Trophoblast cell (in vitro differentiated cells and primary cell): ENCODE results near the gene LHX5.

Experiments
- DNase-seq, 2 donors: peaks; one replicate each; pipeline ENCODE4 v3.0.0-alpha.2; 2016
- H2AFZ ChIP-seq: 2 replicates; pipeline ENCODE4 v1.6.1; 2013; ENCODE audit warnings: low read length, moderate library complexity, mild to moderate bottlenecking; ENCODE audit not compliant: insufficient read depth, poor library complexity
- H2AK5ac ChIP-seq: 2 replicates; pipeline ENCODE4 v1.6.1; 2013; ENCODE audit warnings: mild to moderate bottlenecking, low read length
- H2BK120ac ChIP-seq: 2 replicates; pipeline ENCODE4 v1.6.1; 2013; ENCODE audit warnings: low read length, mild to moderate bottlenecking, moderate library complexity; ENCODE audit not compliant: insufficient read depth, poor library complexity
- H2BK12ac ChIP-seq: 2 replicates; pipeline ENCODE4 v1.6.1; 2013; ENCODE audit warnings: mild to moderate bottlenecking, low read length, moderate library complexity
- H2BK5ac ChIP-seq: 2 replicates; pipeline ENCODE4 v1.6.1; 2013; ENCODE audit warnings: low read length, low read depth, moderate library complexity, mild to moderate bottlenecking; ENCODE audit not compliant: poor library complexity
- H3K14ac ChIP-seq: 2 replicates; pipeline ENCODE4 v1.6.1; 2013; ENCODE audit warnings: mild to moderate bottlenecking, low read length
- H3K18ac ChIP-seq: 2 replicates; pipeline ENCODE4 v1.6.1; 2013; ENCODE audit warnings: mild to moderate bottlenecking, low read length
- H3K23ac ChIP-seq: 2 replicates; pipeline ENCODE4 v1.6.1; 2013; ENCODE audit warnings: low read length
- H3K27ac ChIP-seq: 2 replicates; pipeline ENCODE4 v1.5.1; 2013; ENCODE audit warnings: low read depth, mild to moderate bottlenecking, inconsistent platforms, low read length, moderate library complexity
- H3K27me3 ChIP-seq: 2 replicates; pipeline ENCODE4 v1.6.1; 2013; ENCODE audit warnings: inconsistent platforms, mild to moderate bottlenecking, low read length, moderate library complexity; ENCODE audit not compliant: insufficient read depth
- H3K36me3 ChIP-seq, 2 experiments: 1 replicate in 1 of 2; 2 replicates in 1 of 2; pipeline ENCODE4 v1.6.1; 2013; ENCODE audit warnings: low read length in 2 of 2, mild to moderate bottlenecking in 2 of 2, moderate library complexity in 1 of 2; ENCODE audit not compliant: insufficient read depth in 2 of 2, control insufficient read depth in 1 of 2
- H3K4ac ChIP-seq: 2 replicates; pipeline ENCODE4 v1.6.1; 2013; ENCODE audit warnings: low read depth, mild to moderate bottlenecking, low read length, moderate library complexity
- H3K4me1 ChIP-seq, 2 experiments: 1 replicate in 1 of 2; 2 replicates in 1 of 2; pipeline ENCODE4 v1.6.1; 2013; ENCODE audit warnings: low read length in 2 of 2, mild to moderate bottlenecking in 2 of 2, moderate library complexity in 1 of 2; ENCODE audit not compliant: insufficient read depth in 2 of 2, control insufficient read depth in 1 of 2
- H3K4me2 ChIP-seq: 2 replicates; pipeline ENCODE4 v1.6.1; 2013; ENCODE audit warnings: inconsistent platforms, mild to moderate bottlenecking, low read length, moderate library complexity
- H3K4me3 ChIP-seq: 2 replicates; pipeline ENCODE4 v1.5.1; 2013; ENCODE audit warnings: mild to moderate bottlenecking, low read depth, low read length, inconsistent platforms
- H3K79me1 ChIP-seq: one replicate; pipeline ENCODE4 v1.6.1; 2013; ENCODE audit warnings: low read length
- H3K79me2 ChIP-seq: 2 replicates; pipeline ENCODE4 v1.6.1; 2013; ENCODE audit warnings: low read length, mild to moderate bottlenecking; ENCODE audit not compliant: control insufficient read depth, insufficient read depth, poor library complexity
- H3K9ac ChIP-seq: 2 replicates; pipeline ENCODE4 v1.6.1; 2013; ENCODE audit warnings: mild to moderate bottlenecking, low read length
- H3K9me3 ChIP-seq: 2 replicates; pipeline ENCODE4 v1.6.1; 2013; ENCODE audit warnings: low read depth, mild to moderate bottlenecking, control low read depth, inconsistent platforms, low read length; ENCODE audit not compliant: insufficient read depth
- H4K12ac ChIP-seq: 2 replicates; pipeline ENCODE4 v1.6.1; 2013; ENCODE audit warnings: low read depth, mild to moderate bottlenecking, low read length, moderate library complexity
- H4K8ac ChIP-seq: 2 replicates; pipeline ENCODE4 v1.6.1; 2013; ENCODE audit warnings: low read depth, mild to moderate bottlenecking, low read length, moderate library complexity
- H4K91ac ChIP-seq: one replicate; pipeline ENCODE4 v1.6.1; 2013; ENCODE audit warnings: low read depth, mild to moderate bottlenecking, low read length, moderate library complexity
- WGBS: extraction: QIAGEN DNeasy Blood & Tissue Kit; methylation state at CpG from one replicate; pipeline ENCODE4 v1.1.7; 2013; ENCODE audit warnings: missing lambda C conversion rate; ENCODE audit not compliant: insufficient read length, insufficient coverage; ENCODE audit errors: extremely low coverage; 5-methylcytosine and 5-hydroxymethylcytosine counted together

LHX5 gene

GRCh38 chr12:113478351-113479011 lies 6.8 kb upstream of the LHX5 start:
- Histone ChIP-seq H3K4me3 (no peak overlapping the region), H3K9ac (no peak overlapping the region), H2BK5ac (no peak overlapping the region), H4K12ac (no peak overlapping the region), H3K4me2 (no peak overlapping the region), H3K23ac (no peak overlapping the region), H3K27me3 (peaks cover 67% of the 10 kb centered on the region), H2BK120ac (no peak overlapping the region), H3K36me3 (no peaks in the 10 kb centered on the region), H3K4ac (no peak overlapping the region), H4K91ac (no peak overlapping the region), H3K9me3 (peaks cover 13% of the 10 kb centered on the region), H3K4me1 (no peaks in the 10 kb centered on the region), H2BK12ac (no peak overlapping the region), H3K79me1 (no peaks in the 10 kb centered on the region), H2AFZ (no peak overlapping the region), H3K79me2 (no peaks in the 10 kb centered on the region), H3K18ac (no peak overlapping the region), H3K14ac (no peak overlapping the region), H2AK5ac (no peak overlapping the region), H4K8ac (no peak overlapping the region), H3K27ac (no peak overlapping the region)
- no peak for DNase-seq
- WGBS, result no CpG with 5 or more reads among the region's 41 CpGs

DNA sequence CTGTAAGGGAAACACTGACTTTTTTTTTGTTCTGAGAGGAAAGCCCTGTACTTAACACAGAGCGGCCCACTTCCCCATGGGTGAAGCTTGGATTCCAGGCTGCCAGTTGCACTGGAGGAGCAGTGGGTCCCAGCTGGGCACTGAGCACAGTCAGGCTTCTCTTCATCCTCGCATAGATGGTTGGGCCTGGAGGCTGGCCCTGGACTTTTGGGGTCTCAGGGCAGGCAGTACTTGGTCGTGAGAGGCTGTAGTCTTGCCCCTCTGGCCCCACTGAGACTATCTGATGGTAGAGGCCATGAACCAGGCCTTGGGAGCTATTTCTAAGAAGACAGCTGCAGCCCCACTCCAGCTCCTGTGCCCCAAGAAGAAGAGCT lies 6.2 kb upstream of the LHX5 start:
- no peaks in the 10 kb centered on the region for H3K36me3 ChIP-seq

GRCh38 chr12:113477171-113477841 lies 5.6 kb upstream of the LHX5 start:
- no peak overlapping the region for H2AK5ac ChIP-seq
- H3K9me3 ChIP-seq, result peaks cover 16% of the 10 kb centered on the region
- H3K4ac ChIP-seq, result no peak overlapping the region
- no CpG with 5 or more reads among the region's 7 CpGs for WGBS
- H3K4me3 ChIP-seq, result no peak overlapping the region
- no peak overlapping the region for H2BK12ac ChIP-seq
- H3K36me3 ChIP-seq, result no peaks in the 10 kb centered on the region
- H3K18ac ChIP-seq, result no peak overlapping the region
- H3K27me3 ChIP-seq, result peaks cover 76% of the 10 kb centered on the region
- H3K4me2 ChIP-seq, result no peak overlapping the region
- no peak overlapping the region for H3K27ac ChIP-seq
- no peaks in the 10 kb centered on the region for H3K4me1 ChIP-seq
- no peak overlapping the region for H4K8ac ChIP-seq
- H3K14ac ChIP-seq, result no peak overlapping the region
- no peaks in the 10 kb centered on the region for H3K79me2 ChIP-seq
- H2AFZ ChIP-seq, result no peak overlapping the region
- H3K79me1 ChIP-seq, result no peaks in the 10 kb centered on the region
- H4K91ac ChIP-seq, result no peak overlapping the region
- H3K23ac ChIP-seq, result no peak overlapping the region
- no peak overlapping the region for H4K12ac ChIP-seq
- DNase-seq, result no peak
- H2BK120ac ChIP-seq, result no peak overlapping the region
- no peak overlapping the region for H2BK5ac ChIP-seq
- no peak overlapping the region for H3K9ac ChIP-seq

More for the DNA sequence above, 6.2 kb upstream of the LHX5 start:
- Histone ChIP-seq H3K23ac (no peak overlapping the region), H2BK120ac (no peak overlapping the region), H4K8ac (no peak overlapping the region), H4K12ac (no peak overlapping the region), H3K9ac (no peak overlapping the region), H2BK5ac (no peak overlapping the region), H3K79me2 (no peaks in the 10 kb centered on the region), H3K4me3 (no peak overlapping the region), H3K9me3 (peaks cover 13% of the 10 kb centered on the region), H3K14ac (no peak overlapping the region), H2BK12ac (no peak overlapping the region), H3K18ac (no peak overlapping the region), H3K27me3 (peaks cover 72% of the 10 kb centered on the region), H3K27ac (no peak overlapping the region), H2AK5ac (no peak overlapping the region), H4K91ac (no peak overlapping the region), H3K4me2 (no peak overlapping the region), H3K79me1 (no peaks in the 10 kb centered on the region), H3K4me1 (no peaks in the 10 kb centered on the region), H2AFZ (no peak overlapping the region), H3K4ac (no peak overlapping the region)
- no peak for DNase-seq
- no CpG with 5 or more reads among the region's 3 CpGs for WGBS

GRCh38 chr12:113476176-113476986 lies 4.7 kb upstream of the LHX5 start:
- Histone ChIP-seq H3K9ac (no peak overlapping the region), H3K9me3 (peaks cover 16% of the 10 kb centered on the region), H2BK12ac (no peak overlapping the region), H3K27ac (no peak overlapping the region), H3K79me1 (no peaks in the 10 kb centered on the region), H3K18ac (no peak overlapping the region), H3K27me3 (peaks cover 86% of the 10 kb centered on the region), H3K4me3 (no peak overlapping the region), H3K36me3 (no peaks in the 10 kb centered on the region), H4K8ac (no peak overlapping the region), H4K12ac (no peak overlapping the region), H3K4me1 (no peaks in the 10 kb centered on the region), H2AK5ac (no peak overlapping the region), H2AFZ (no peak overlapping the region), H3K23ac (no peak overlapping the region), H3K79me2 (no peaks in the 10 kb centered on the region), H2BK5ac (no peak overlapping the region), H3K4me2 (no peak overlapping the region), H2BK120ac (no peak overlapping the region), H3K4ac (no peak overlapping the region), H4K91ac (no peak overlapping the region), H3K14ac (no peak overlapping the region)
- no CpG with 5 or more reads among the region's 58 CpGs for WGBS
- no peak for DNase-seq
